Measurements from ENCODE around the gene PLOD2.
"Not testable (repeated sequence)": the region's sequence is repeated elsewhere in the genome, so short reads cannot be mapped to it uniquely, and the experiment has no call there.

PLOD2 gene

DNA sequence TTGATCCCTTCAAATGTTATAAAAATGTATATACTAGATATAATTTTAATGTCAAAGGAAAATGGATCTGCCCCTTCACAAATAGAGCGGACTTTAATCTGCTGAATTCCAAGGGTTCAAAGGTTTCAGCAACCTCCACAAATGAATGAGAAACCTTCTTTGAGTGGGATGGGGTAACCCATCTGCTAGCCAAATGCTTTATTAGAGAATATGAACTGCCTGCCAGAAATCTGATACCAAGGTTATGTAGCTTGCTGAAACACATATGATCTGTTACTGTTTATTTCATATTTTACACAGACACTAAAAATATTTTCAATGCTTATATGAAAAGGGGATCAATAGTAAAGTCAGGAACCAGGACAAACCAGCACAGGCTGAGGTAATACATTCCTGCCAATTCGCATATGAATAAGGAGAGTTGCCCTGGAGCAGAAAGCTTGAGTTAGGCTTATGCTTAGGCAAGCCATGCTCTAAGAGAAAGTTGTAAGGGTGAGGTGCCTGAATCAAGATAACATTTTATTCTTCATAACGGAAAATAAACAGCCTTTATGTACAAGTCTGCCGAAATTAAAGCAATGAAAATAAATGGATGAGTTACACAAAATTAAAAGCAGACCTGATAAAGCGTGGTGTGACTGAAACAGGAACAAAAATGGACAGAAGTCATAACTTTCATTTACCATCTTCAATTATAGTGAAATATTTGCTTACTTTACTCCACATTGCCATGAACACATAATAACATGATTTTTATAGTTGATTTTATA, 26.5 kb downstream of the PLOD2 start:
- no peak for DNase-seq

DNA sequence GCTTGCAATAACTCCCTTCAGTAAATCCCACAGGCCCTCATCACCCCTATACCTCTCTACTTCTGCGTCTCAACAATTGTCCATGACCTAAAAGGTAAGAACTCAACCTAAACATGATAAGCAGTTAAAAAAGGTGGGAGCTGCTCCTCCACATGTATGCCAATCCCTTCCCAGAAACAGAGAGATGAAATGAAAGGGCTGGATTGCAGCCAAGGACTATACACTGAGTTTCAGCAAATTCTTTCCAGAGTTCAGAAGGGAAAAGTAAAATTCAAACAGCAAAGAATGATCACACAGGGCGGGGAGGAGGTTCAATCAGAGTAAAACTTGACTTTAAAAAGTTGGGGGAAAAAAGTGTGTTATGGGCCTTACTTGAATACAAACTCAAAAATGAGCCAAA, 27.5 kb downstream of the PLOD2 start:
- DNase-seq = no peak

DNA sequence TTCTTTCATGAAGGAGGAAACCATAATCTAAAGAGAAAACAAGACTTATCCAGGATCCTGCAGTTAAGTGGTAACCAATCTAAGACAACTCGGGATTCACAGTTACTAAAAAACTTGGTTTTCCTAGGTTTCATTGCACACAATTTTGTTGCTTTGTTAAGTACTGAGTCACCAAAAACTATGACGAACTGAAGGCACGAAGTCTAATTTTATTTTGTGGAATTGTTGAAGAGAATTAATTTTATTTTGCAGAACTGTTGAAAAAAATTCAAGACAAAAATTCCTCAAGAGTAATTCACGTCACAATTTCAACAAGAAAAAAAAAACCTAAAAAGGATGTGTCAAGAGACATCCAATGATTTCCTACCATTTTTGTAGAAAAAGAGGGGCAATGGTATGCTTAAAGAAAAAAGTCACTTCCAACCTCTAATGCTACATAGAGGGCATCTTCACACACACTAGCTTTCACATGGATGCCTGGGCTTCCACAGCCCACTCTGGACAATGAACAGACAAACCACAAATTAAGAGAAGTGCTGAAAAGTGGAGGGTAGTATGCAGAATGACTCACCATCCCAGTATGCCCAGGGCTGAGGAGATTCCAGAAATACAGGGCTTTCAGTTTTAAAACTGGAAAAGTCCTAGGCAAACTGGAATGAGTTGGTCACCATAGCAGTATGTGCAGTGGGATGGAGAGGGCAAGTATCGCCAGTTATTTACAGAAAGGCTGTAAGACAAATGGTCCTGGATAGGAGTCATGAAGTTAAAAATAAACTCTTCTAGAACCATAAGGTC, 29.2 kb downstream of the PLOD2 start:
- DNase-seq = no peak

DNA sequence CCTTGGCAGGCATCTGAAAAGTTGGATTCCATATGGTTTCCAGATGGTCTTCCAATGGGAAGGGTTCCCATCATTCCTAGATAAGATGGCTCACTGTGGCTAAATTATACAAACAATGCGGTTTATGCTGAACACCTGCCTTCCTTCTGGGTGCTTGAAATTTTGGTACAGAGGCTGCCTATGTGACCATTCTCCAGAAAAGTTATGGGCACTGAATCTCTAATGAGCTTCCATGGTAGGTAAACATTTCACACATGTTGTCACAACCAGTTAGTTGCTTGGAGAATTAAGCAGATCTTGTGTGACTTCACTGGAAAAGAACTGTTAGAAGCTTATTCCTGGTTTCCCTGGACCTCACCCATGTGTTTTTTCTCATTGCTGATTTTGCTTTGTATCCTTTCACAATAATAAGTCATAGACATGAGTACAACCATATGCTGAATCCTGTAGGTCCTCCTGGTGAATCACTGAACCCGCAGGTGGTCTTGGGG, 30.1 kb downstream of the PLOD2 start:
- DNase-seq = no peak

DNA sequence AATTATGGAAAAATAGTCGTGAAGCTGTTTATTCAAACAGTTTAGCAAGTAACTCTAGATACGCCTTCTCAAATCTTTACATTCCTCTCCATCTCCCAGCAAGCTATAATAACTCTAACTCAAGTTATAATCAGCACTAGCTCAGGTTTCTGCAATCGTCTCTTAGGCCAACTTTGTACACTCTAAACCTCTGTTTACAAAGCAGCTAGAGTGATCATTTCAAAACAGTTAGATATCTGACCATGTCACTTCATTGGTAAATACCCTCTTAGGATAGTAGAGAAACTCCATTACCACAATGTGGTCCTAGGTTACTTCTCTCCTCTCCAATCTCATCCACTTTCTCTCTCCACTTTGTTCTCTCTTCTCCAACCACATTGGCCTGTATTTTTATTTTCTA, 31.2 kb downstream of the PLOD2 start:
- DNase-seq = no peak

DNA sequence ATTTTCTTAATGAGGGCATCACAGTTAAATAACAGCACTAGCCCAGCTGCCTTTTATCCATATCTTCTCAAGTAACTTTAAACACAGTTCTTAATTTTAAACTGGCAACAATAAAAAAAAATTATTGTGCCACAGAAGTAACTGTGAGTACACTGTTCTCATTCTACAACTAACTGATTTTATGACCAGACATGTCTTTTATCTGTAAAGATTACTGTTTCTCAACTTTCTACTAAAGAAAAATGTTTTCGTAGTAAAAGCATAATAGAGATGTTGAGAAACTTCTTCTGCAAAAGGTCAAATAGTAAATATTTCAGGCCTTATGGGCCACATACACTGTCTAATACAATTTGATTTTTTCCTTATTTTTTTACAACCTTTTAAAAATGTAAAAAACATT, 32.0 kb downstream of the PLOD2 start:
- no peak for DNase-seq

DNA sequence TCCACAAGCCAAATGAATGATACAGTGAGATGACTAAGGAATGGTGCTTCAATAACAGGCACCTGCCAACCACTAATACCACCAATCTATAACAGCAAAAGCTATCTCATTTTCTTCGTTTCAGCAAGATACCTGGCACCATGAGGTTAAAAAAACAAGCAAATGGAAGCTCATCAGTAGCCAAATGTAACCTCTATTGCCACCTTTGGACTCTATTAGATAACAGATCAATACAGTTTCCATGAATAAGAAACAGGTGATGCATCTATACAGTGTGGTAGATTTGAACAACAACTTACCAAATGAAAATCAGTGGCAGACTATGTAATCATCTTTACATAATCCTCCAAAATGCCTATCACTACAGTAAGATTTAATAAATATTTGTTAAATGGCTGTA, 32.8 kb downstream of the PLOD2 start:
- no peak for DNase-seq

DNA sequence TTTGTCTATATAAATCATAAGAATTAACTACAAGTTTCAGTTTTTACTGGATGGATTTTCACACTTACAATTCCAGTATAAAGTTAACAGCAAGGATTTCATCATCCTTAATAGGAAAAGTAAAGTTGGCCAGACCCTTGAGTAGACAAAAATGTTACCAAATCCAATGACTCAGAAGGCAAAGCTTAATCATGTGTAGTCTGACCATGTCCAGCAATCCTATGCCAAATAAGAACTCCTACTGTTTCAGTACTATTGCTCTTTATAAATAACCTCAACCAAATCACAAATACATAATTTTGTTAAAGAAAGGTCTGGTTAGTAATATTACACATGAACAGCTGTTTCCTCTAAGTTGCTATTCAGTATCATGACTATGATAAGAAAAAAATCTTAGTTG, 35.0 kb downstream of the PLOD2 start:
- DNase-seq = no peak

DNA sequence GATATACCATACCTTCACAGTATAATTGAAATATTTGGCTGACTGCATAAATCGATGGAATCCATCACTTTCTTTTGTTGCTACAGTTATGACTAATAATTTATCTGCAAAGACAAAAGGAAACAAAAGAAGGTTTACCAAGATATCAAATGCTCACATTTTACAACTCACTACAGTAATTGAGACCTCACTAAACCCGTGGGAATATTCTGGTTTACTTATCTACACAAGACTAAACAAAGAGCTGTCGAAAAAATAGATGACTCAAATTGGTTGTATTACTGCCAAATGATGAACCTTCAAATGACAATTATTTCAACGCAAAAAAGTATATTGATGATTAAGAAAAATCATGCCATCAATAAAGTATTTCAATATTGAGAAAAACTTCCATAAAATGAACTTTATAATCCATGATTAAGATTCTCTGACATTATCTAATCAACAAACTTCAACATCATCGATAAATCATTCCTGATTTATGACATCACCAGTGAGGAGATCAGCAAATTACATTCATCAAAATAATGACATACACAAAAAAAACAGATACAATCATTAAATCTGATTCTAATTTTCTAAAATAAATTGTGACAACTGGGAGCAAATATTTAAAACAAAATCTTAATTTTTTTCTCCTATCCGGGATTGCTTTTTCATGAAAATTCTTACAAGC, 36.7 kb downstream of the PLOD2 start:
- no peak for DNase-seq

DNA sequence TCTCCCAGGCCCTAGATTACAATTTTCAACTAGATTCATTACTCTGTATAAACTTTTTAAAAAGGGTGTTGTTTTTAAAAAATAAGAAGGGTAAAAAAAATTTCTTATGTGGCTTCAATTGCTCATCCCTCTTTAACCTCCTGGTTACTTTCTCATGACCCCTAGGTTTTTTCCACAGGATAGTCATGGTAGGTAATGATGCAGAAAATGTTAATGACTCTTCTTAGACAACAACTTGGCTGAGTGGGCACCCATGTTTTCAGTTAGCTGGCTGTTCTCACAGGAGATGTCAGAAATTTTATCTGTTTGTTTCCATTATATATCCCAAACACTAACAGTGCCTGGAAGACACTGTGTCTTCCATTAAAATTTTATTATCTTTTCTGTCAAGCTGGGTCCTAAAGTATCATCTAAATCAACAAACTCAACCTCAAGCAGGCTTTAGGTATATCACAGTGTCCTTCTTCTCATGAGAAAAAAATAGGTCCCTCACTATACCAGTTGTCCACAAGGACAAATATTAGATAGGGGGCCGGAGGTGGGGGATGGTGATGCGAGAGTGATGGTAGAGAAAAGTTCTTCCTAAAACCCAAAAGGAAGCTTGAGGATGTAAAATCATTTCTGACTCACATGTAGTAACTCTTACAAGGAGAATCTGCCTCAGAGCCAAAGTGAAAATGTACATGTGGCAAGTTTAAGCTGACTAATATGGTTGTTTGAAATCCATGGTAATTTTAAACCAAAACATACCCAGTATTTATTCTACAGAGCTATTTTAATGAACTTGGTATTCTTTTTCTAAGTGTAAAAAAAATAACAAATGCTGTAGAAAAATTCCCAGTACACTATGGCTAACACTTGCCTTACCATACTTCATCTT, 43.3 kb downstream of the PLOD2 start:
- DNase-seq = no peak

DNA sequence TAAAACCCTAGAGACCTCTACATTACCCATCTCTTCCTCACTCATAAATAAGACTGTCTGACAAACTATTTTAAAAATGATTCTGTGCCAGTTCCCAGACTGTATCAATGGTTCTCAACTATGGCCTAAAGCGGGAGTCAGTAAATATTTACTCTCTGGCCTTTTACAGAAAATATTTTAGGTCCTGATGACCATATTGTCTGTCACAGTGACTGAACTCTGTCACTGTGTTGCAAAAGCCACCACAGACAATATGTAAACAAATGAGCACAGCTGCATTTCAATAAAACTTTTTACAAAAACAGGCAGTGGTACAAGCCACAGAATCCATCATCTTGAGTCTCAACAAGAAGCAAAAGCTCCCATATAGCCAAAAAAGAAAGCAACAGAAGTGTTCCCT, 45.4 kb downstream of the PLOD2 start:
- DNase-seq = no peak

DNA sequence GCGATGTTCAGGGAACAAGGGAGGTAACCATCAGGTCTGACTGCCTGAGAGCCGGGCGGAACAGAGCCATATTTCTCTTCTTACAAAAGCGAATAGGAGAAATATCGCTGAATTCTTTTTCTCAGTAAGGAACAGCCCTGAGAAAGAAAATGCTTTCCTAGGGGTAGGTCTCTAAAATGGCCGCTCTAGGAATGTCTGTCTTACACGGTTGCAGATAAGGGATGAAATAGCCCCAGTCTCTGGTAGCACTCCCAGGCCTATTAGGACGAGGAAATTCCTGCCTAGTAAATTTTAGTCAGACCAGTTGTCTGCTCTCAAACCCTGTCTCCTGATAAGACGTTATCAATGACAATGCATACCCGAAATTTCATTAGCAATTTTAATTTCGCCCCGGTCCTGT, 47.2 kb downstream of the PLOD2 start:
- not testable (repeated sequence) for DNase-seq

DNA sequence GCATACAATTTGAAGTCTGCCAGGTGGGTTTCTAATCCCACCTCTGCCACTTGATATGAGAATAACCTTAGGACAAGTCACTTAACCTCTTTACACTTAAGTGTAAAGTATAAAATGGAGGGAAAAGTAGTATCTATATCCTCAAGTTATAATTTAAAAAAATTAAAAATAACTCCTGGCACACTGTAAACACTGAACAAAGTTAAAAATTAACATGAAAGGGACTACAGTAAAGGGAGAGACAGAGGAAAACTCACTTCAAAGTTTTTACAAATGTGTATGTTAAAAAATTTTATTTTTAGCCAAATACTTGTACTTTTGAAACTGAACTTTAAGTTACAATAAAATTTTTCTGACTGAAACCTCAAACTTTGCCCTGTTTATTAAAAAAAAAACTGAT, 49.6 kb downstream of the PLOD2 start:
- no peak for DNase-seq

DNA sequence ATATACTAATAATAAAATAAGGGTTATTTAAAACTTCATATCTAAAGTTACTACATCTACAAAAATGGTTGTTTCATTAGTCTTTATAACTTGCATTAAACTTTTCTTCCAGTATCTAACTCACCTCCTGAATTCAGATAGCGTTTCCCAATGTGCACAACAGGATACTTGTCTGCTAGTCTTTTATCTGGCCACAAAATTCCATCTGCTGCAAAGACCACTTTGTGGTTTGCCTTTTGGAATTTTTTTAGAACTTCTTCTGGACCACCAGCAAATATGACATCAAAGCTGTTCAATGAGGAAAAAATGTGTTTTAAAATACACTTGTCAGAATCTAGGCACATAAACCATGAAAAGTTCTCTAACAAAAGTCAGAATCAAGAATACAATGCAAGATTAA, 50.8 kb downstream of the PLOD2 start:
- no peak for DNase-seq

DNA sequence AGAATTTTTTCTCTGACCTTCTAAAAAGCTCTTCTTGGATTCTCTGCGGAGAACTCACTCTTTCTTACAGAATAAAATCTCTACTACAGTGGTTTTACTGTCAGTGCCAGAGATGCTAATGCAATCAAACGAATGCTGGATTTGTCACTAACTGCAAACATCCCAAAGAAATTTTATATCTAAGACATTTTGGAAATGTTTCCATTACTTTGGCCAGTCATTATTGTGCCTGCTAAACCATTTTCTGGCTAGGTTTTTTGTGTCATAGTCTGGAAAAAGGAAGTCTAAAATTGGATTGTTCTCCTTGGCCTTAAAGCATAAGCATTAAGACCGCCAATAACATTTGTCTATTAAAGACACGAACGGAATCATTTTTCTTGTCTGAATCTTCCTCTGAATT, 54.0 kb downstream of the PLOD2 start:
- no peak for DNase-seq

DNA sequence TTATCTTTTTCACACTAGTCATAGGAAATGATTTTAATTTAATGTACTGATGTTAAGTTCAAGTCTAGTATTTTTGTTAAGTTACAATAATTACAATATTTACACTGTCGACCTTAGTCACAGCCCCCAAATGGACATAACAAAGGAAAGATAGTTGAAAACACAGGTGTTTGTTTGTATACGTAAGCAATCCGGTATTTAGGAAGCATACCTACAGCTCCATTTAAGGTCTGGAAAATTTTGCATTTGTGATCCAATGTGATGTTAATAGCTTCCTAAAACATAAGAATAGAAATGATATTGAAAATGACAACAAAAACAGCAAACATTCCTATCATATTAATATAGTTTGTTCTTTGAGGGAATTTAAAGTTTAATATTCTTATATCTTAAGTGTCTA, 56.9 kb downstream of the PLOD2 start:
- no peak for DNase-seq

DNA sequence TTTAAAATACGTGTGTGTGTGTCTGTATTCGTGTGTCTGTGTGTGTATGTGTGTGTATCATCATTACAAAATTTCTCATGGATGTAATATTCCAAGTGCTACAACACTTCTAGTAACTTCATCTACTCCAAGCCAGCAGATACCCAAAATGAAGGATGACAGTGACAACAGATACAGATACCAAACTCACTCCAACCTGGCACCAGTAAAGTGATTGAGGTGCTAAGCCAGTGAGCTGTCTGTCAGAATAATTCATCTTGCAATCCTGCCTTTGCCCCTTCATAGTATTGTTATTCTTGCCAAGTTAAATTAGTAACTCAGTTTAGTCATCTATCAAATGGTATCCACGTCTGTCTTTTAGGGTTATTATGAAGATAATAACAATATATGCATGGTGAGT, 58.1 kb downstream of the PLOD2 start:
- no peak for DNase-seq

DNA sequence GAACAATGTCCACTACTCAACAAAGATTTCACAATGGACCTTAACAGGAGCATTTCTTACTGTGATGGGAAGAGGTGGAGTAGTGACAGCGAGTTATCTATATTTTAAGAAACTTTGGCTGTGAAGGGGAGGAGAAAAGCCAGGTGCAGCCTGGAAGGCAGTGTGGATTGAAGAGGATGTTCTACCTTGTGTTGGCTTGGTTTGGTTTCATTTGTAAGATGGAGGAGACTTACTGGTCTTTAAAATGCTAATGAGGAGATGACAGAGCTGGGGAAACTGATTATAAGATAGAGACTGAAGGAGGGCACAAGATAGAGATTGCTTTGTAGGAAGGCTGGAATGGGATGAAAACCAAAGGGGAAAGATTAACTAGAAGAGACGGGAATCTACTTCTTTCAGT, 59.4 kb downstream of the PLOD2 start:
- DNase-seq = no peak

DNA sequence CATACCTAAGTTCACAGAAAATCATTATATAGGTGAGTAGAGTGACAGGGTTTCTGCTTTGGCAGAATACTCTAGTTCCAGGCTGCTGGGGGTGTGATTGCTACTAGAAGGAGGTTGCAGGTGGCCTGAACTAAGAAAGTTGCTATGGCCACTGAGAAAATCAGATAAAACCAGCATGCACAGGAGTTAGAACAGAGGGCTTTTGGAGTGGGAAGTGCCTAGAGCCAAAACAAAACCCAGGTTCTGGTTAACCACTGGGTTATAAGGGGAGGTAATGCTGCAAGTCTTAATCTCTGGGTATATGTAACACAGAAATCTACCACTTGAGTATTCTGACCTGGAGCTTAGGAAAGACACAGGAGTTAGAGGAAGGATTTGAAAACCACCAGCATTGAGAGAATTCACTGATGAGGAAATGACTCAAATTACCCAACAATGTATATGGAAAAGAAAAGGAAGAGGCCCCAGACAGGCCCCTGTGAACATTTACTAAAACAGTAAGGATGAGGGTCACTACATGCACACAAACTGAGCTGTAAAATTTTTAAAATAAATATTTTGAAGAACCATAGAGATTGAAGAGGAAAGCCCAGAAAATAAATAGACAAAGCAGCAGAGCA, 60.0 kb downstream of the PLOD2 start:
- no peak for DNase-seq

DNA sequence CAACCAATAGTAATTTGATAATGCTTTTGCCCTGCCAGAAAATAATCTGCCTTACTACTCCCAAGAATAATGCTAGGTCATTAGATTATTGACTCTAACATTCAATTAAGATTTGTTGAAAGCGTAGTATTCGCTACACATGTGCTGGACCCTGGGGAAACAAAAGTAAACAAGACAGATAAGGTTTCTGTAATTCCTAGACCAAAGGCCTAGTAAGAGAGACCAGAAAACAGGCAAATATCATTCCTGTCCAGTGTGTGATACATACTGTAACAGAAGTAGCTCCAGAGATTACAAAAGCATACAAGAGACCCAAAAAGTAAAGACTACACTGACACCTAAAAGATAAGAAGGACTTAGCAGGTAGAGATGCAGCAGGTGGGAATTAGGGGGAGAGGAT, 60.8 kb downstream of the PLOD2 start:
- no peak for DNase-seq

DNA sequence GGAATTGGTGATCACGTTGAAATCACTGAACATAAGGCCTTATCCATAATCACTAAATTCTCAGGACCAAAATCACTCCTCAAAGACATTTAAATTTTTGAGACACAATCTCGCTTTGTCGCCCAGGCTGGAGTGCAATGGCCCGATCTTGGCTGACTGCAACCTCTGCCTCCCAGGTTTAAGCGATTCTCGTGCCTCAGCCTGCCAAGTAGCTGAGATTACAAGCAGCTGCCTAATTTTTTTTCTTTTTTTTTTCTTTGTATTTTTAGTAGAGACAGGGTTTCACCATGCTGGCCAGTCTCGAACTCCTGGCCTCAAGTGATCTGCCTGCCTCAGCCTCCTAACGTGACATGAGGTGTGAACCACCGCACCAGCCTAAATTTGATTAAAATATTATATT, 61.7 kb downstream of the PLOD2 start:
- no peak for DNase-seq

DNA sequence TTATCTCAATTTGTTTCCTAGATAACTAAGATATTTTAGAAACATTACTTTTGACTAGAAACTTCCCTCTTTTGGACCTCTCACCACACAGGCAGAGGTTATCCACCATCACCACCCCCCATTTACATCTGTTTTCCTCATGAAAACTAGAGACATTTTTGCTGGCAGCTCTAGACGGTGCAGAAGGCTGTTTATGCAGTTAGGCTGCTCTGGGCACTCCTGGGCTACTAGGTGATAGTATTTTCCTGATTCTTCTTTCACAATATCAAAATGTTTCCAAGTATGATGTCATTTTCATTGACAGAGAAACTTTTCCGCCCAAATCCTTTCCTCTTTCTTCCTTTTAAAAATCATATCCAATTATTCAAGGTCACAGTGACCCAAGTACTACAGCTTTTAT, 67.1 kb downstream of the PLOD2 start:
- no peak for DNase-seq

Data from CD4-positive, alpha-beta T cell treated with Interleukin-10 for 1 hour (primary cell).